Ishikawa (cell line): Measurements from ENCODE around the gene B4GALNT3.
A peak's percentile ranks its signal among the peaks of the same experiment; 100 is the strongest.

Experiments used
- CEBPB ChIP-seq: IDR thresholded peaks from 2 replicates; pipeline ENCODE4 v1.6.1; 2012
- CREB1 ChIP-seq: IDR thresholded peaks from 2 replicates; pipeline ENCODE4 v1.6.1; 2012; ENCODE audit warnings: low read depth
- EGR1 ChIP-seq: IDR thresholded peaks from 2 replicates; pipeline ENCODE4 v1.6.1; 2012
- EP300 ChIP-seq: IDR thresholded peaks from 2 replicates; pipeline ENCODE4 v1.6.1; 2012; ENCODE audit warnings: borderline replicate concordance
- FOXM1 ChIP-seq: IDR thresholded peaks from 2 replicates; pipeline ENCODE4 v1.6.1; 2012; ENCODE audit warnings: low read depth, borderline replicate concordance
- NFIC ChIP-seq: IDR thresholded peaks from 2 replicates; pipeline ENCODE4 v1.6.1; 2012
- RAD21 ChIP-seq: IDR thresholded peaks from 2 replicates; pipeline ENCODE4 v1.6.1; 2012; ENCODE audit warnings: low read depth
- TAF1 ChIP-seq: IDR thresholded peaks from 2 replicates; pipeline ENCODE4 v1.6.1; 2012; ENCODE audit warnings: low read depth, mild to moderate bottlenecking
- TCF12 ChIP-seq: IDR thresholded peaks from 2 replicates; pipeline ENCODE4 v1.6.1; 2012; ENCODE audit warnings: low read depth
- TEAD4 ChIP-seq: IDR thresholded peaks from 2 replicates; pipeline ENCODE4 v1.6.1; 2012
- YY1 ChIP-seq: IDR thresholded peaks from 2 replicates; pipeline ENCODE4 v1.6.1; 2012; ENCODE audit warnings: low read depth
- TF ChIP-seq, protein P1 (sequence below): IDR thresholded peaks from 2 replicates; pipeline ENCODE4 v1.6.1; 2012
- TF ChIP-seq, protein P2 (sequence below): IDR thresholded peaks from 2 replicates; pipeline ENCODE4 v1.6.1; 2012
- TF ChIP-seq, protein P3 (sequence below): IDR thresholded peaks from 2 replicates; pipeline ENCODE4 v1.6.1; 2012; ENCODE audit warnings: low read depth, mild to moderate bottlenecking

The B4GALNT3 gene

GRCh38 chr12:522692-523378 lies 63.1 kb downstream of the B4GALNT3 start:
- TF ChIP-seq CEBPB (no peak), EGR1 (no peak), FOXM1 (no peak), TCF12 (no peak), NFIC (no peak)
- TF ChIP-seq, protein P1, sequence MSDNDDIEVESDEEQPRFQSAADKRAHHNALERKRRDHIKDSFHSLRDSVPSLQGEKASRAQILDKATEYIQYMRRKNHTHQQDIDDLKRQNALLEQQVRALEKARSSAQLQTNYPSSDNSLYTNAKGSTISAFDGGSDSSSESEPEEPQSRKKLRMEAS = no peak

- peak; percentile 16; the same call in 1 of the 2 replicates for TF ChIP-seq NFIC
- TF ChIP-seq EGR1 = no peak
- no peak for TF ChIP-seq FOXM1
- no peak for TF ChIP-seq EP300
Observed at GRCh38 chr12:524167-524951, 64.6 kb downstream of the B4GALNT3 start.

GRCh38 chr12:526089-526488 lies 66.3 kb downstream of the B4GALNT3 start:
- TF ChIP-seq EP300 (no peak), TEAD4 (no peak), EGR1 (no peak), TAF1 (no peak), RAD21 (no peak), CEBPB (no peak), CREB1 (no peak), NFIC (no peak)
- TF ChIP-seq, protein P2, sequence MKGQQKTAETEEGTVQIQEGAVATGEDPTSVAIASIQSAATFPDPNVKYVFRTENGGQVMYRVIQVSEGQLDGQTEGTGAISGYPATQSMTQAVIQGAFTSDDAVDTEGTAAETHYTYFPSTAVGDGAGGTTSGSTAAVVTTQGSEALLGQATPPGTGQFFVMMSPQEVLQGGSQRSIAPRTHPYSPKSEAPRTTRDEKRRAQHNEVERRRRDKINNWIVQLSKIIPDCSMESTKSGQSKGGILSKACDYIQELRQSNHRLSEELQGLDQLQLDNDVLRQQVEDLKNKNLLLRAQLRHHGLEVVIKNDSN = no peak

DNA sequence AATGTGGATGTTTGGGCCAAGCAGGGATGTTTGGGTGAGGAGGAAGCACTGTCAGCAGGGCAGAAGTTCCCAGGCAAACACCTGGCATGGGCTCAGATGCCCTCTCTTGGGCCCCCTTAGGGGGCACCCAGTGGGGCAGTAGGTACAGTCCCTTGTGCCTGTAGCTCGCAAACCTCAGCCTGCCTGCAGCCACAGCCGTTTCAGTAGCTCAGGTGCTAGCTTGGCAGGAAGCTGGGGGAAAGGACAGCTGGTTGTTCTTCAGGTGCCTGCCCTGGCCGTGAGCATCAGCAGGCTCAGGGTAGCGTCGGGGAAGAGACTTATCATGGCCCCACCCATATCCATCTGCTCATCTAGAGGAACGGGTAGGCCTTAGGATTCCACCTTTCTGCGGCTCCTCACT lies 67.5 kb downstream of the B4GALNT3 start:
- TF ChIP-seq TAF1 (no peak), EGR1 (no peak)
- TF ChIP-seq, protein P2 = no peak

- TF ChIP-seq CREB1 (no peak), EGR1 (no peak), TCF12 (no peak)
- TF ChIP-seq, protein P1 = no peak
- TF ChIP-seq, protein P3, sequence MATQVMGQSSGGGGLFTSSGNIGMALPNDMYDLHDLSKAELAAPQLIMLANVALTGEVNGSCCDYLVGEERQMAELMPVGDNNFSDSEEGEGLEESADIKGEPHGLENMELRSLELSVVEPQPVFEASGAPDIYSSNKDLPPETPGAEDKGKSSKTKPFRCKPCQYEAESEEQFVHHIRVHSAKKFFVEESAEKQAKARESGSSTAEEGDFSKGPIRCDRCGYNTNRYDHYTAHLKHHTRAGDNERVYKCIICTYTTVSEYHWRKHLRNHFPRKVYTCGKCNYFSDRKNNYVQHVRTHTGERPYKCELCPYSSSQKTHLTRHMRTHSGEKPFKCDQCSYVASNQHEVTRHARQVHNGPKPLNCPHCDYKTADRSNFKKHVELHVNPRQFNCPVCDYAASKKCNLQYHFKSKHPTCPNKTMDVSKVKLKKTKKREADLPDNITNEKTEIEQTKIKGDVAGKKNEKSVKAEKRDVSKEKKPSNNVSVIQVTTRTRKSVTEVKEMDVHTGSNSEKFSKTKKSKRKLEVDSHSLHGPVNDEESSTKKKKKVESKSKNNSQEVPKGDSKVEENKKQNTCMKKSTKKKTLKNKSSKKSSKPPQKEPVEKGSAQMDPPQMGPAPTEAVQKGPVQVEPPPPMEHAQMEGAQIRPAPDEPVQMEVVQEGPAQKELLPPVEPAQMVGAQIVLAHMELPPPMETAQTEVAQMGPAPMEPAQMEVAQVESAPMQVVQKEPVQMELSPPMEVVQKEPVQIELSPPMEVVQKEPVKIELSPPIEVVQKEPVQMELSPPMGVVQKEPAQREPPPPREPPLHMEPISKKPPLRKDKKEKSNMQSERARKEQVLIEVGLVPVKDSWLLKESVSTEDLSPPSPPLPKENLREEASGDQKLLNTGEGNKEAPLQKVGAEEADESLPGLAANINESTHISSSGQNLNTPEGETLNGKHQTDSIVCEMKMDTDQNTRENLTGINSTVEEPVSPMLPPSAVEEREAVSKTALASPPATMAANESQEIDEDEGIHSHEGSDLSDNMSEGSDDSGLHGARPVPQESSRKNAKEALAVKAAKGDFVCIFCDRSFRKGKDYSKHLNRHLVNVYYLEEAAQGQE = no peak
Observed at GRCh38 chr12:527729-528128, 68.0 kb downstream of the B4GALNT3 start.

DNA sequence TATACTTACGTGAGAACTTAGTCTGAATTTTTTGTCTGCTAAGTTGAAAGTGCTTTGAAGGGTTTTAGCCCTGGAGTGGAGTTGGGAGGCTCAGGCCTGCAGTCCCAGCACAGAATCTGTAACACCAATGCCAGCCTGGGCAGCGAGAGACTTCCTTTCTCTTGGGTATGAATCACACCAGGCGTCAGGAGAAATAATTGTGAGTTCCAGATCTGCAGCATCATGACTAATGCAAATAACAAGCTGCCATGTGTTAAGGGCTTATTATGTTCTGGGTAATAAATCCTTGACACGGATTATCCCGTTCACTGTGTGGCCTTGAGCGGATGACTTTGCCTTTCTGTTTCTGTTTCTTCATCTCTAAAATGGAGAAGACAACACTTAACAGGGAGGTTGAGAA lies 70.6 kb downstream of the B4GALNT3 start:
- TF ChIP-seq TAF1 = no peak
- TF ChIP-seq YY1 = no peak
- no peak for TF ChIP-seq RAD21
- no peak for TF ChIP-seq CREB1
- no peak for TF ChIP-seq CEBPB
- TF ChIP-seq, protein P3 = no peak
- TF ChIP-seq, protein P2 = no peak
- TF ChIP-seq, protein P1 = no peak
- no peak for TF ChIP-seq EGR1
